Mucosa of gallbladder (tissue), 1 donor: ENCODE results near the gene AGBL1. TPM values are rescaled to one million over a fixed set of nuclear protein-coding genes. Genes with fewer than 3 reads are reported as not detected.

ENCODE experiments used
- DNase-seq: peaks from one replicate; pipeline ENCODE4 v3.0.0-alpha.2; 2020; ENCODE audit warnings: low spot score
- total RNA-seq: library from RNA; stranded (reverse); gene quantifications from one replicate; pipeline ENCODE4 v1.2.1, GENCODE V29; 2021
- donor health status: DM: no; HTN: no; CAD: no.

Gene AGBL1
- total RNA-seq, 1 donor from 2014 or later, result not detected

- no peak for DNase-seq
These were observed 730.7 kb downstream of the AGBL1 start for GRCh38 chr15:86810329-86810728.

- no peak for DNase-seq
These were observed 734.2 kb downstream of the AGBL1 start for GRCh38 chr15:86813892-86814291.

- DNase-seq, result no peak
These were observed 749.6 kb downstream of the AGBL1 start for GRCh38 chr15:86829245-86829644.

- no peak for DNase-seq
These were observed 750.6 kb downstream of the AGBL1 start for GRCh38 chr15:86830304-86830703.

- DNase-seq, result no peak
These were observed 753.9 kb downstream of the AGBL1 start for GRCh38 chr15:86833595-86833994.

- no peak for DNase-seq
These were observed 754.6 kb downstream of the AGBL1 start for GRCh38 chr15:86834115-86834863.

- no peak for DNase-seq
These were observed 757.8 kb downstream of the AGBL1 start for GRCh38 chr15:86837294-86838061.

- DNase-seq, result no peak
These were observed 759.8 kb downstream of the AGBL1 start for GRCh38 chr15:86839502-86839901.

GRCh38 chr15:86840996-86841395 lies 761.3 kb downstream of the AGBL1 start:
- no peak for DNase-seq

- DNase-seq, result no peak
These were observed 762.5 kb downstream of the AGBL1 start for GRCh38 chr15:86842199-86842598.

- no peak for DNase-seq
These were observed 766.4 kb downstream of the AGBL1 start for GRCh38 chr15:86846036-86846435.

- no peak for DNase-seq
These were observed 769.5 kb downstream of the AGBL1 start for GRCh38 chr15:86849136-86849535.

GRCh38 chr15:86849558-86850285 lies 770.1 kb downstream of the AGBL1 start:
- no peak for DNase-seq

- DNase-seq, result no peak
These were observed 771.3 kb downstream of the AGBL1 start for GRCh38 chr15:86850939-86851338.

GRCh38 chr15:86852741-86853140 lies 773.1 kb downstream of the AGBL1 start:
- DNase-seq, result no peak

- no peak for DNase-seq
These were observed 774.5 kb downstream of the AGBL1 start for GRCh38 chr15:86854176-86854575.

GRCh38 chr15:86855307-86856291 lies 775.9 kb downstream of the AGBL1 start:
- DNase-seq, result no peak

- DNase-seq, result no peak
These were observed 778.0 kb downstream of the AGBL1 start for GRCh38 chr15:86857701-86858100.

- DNase-seq, result no peak
These were observed 783.7 kb downstream of the AGBL1 start for GRCh38 chr15:86863226-86863915.

- DNase-seq, result no peak
These were observed 786.2 kb downstream of the AGBL1 start for GRCh38 chr15:86865920-86866319.

GRCh38 chr15:86870846-86871245 lies 791.2 kb downstream of the AGBL1 start:
- no peak for DNase-seq
